H1 (cell line): ENCODE data around the gene GRM1. TPM values are rescaled to one million over a fixed set of nuclear protein-coding genes. Genes with fewer than 3 reads are reported as not detected.

Source experiments
- CTCF ChIA-PET: fragments of 300-600 bp; sonication (Branson Sonifier 250); formaldehyde crosslinking; loops from one replicate; lab custom pipeline; 2021; ENCODE audit not compliant: partially characterized antibody; lab: Charles Lee
- POLR2A ChIA-PET: fragments of 300-600 bp; sonication (Branson Sonifier 250); formaldehyde crosslinking; loops from one replicate; lab custom pipeline; 2021; ENCODE audit warnings: inconsistent platforms; ENCODE audit not compliant: partially characterized antibody; lab: Charles Lee
- DNase-seq, 2 experiments: peaks; one replicate each; pipeline versions ENCODE4 v3.0.0 to v3.0.0-alpha.2; 2010 to 2022; ENCODE audit warnings: low spot score in 2 of 2, low read depth in 1 of 2, mixed read lengths in 1 of 2
- FAIRE-seq: peaks from 2 replicates; lab custom pipeline; 2011; peaks lifted over from hg19 to GRCh38; lab: Jason Lieb, UNC
- H2AFZ ChIP-seq: 2 replicates; pipeline ENCODE4 v1.8.1; 2012; ENCODE audit warnings: low read length, inconsistent platforms
- H2AK5ac ChIP-seq: 2 replicates; pipeline ENCODE4 v1.6.1; 2013; ENCODE audit warnings: low read depth, low read length
- H2BK120ac ChIP-seq: replicated peaks from 2 replicates; pipeline ENCODE3; 2013; ENCODE audit warnings: low read depth, low read length, inconsistent platforms
- H2BK12ac ChIP-seq: 2 replicates; pipeline ENCODE4 v1.6.1; 2013; ENCODE audit warnings: low read depth, low read length
- H2BK15ac ChIP-seq: 2 replicates; pipeline ENCODE4 v1.6.1; 2013; ENCODE audit warnings: low read length
- H2BK20ac ChIP-seq: 2 replicates; pipeline ENCODE4 v1.6.1; 2013; ENCODE audit warnings: low read length
- H2BK5ac ChIP-seq: 2 replicates; pipeline ENCODE4 v1.6.1; 2013; ENCODE audit warnings: low read depth, low read length
- H3K14ac ChIP-seq: 2 replicates; pipeline ENCODE4 v1.6.1; 2013; ENCODE audit warnings: inconsistent platforms; ENCODE audit not compliant: insufficient read length
- H3K18ac ChIP-seq: 2 replicates; pipeline ENCODE4 v1.6.1; 2013; ENCODE audit warnings: low read length; ENCODE audit errors: extremely low read depth
- H3K23ac ChIP-seq: 2 replicates; pipeline ENCODE4 v1.6.1; 2013; ENCODE audit warnings: inconsistent platforms; ENCODE audit not compliant: insufficient read length
- H3K23me2 ChIP-seq: 2 replicates; pipeline ENCODE4 v1.6.1; 2013; ENCODE audit warnings: low read depth, low read length
- H3K27ac ChIP-seq: 2 replicates; pipeline ENCODE4 v1.6.1; 2011; ENCODE audit warnings: low read depth, low read length, inconsistent platforms
- H3K27me3 ChIP-seq, 4 experiments: replicated peaks in 1 of 4; 1 replicate in 1 of 4; 2 replicates in 3 of 4; pipeline versions ENCODE4 v1.6.1 to v1.8.1; 2011 to 2013; ENCODE audit warnings: low read length in 3 of 4, mild to moderate bottlenecking in 3 of 4, inconsistent platforms in 2 of 4, mixed read lengths in 2 of 4, moderate library complexity in 1 of 4; ENCODE audit not compliant: control insufficient read depth in 3 of 4, insufficient read depth in 3 of 4; ENCODE audit errors: extremely low read depth in 1 of 4
- H3K36me3 ChIP-seq, 4 experiments: 2 replicates each; pipeline versions ENCODE4 v1.6.1 to v1.8.1; 2011 to 2013; ENCODE audit warnings: mild to moderate bottlenecking in 4 of 4, low read length in 3 of 4, moderate library complexity in 2 of 4, control low read depth in 1 of 4, inconsistent platforms in 1 of 4; ENCODE audit not compliant: insufficient read depth in 4 of 4, control insufficient read depth in 2 of 4
- H3K4ac ChIP-seq: replicated peaks from 2 replicates; pipeline ENCODE3; 2013; ENCODE audit warnings: low read length, low read depth, mixed read lengths, inconsistent platforms; ENCODE audit not compliant: insufficient read length
- H3K4me1 ChIP-seq, 4 experiments: replicated peaks in 1 of 4; 1 replicate in 1 of 4; 2 replicates in 3 of 4; pipeline versions ENCODE4 v1.6.1 to v1.8.1; 2011 to 2013; ENCODE audit warnings: low read length in 3 of 4, inconsistent platforms in 2 of 4, mixed read lengths in 1 of 4; ENCODE audit not compliant: insufficient read depth in 4 of 4, control insufficient read depth in 3 of 4
- H3K4me2 ChIP-seq, 2 experiments: 2 replicates each; pipeline versions ENCODE4 v1.6.1 to v1.8.1; 2011 to 2013; ENCODE audit warnings: low read depth in 2 of 2, low read length in 2 of 2, control low read depth in 1 of 2, inconsistent platforms in 1 of 2, mild to moderate bottlenecking in 1 of 2; ENCODE audit not compliant: insufficient read depth in 1 of 2
- H3K4me3 ChIP-seq, 4 experiments: fragments of 200-600, 300-600 bp in 1 of 4; sonication (generic), shearing (Covaris generic), sonication (Bioruptor Twin) in 1 of 4; 2 replicates each; pipeline versions ENCODE4 v1.5.1 to v1.8.1; 2011 to 2016; ENCODE audit warnings: low read length in 4 of 4, low read depth in 3 of 4, control low read depth in 2 of 4, inconsistent platforms in 2 of 4, mild to moderate bottlenecking in 2 of 4, mixed read lengths in 1 of 4, moderate library complexity in 1 of 4; ENCODE audit not compliant: insufficient read depth in 2 of 4; ENCODE audit errors: extremely low read depth in 1 of 4
- H3K56ac ChIP-seq: replicated peaks from 2 replicates; pipeline ENCODE3; 2013; ENCODE audit warnings: low read depth, mild to moderate bottlenecking, mixed read lengths, low read length, inconsistent platforms; ENCODE audit not compliant: insufficient read length
- H3K79me1 ChIP-seq: 2 replicates; pipeline ENCODE4 v1.6.1; 2013; ENCODE audit warnings: low read depth, low read length, control low read depth
- H3K79me2 ChIP-seq, 2 experiments: 2 replicates each; pipeline versions ENCODE4 v1.6.1 to v1.8.1; 2012 to 2013; ENCODE audit warnings: low read length in 2 of 2, mild to moderate bottlenecking in 2 of 2, inconsistent platforms in 1 of 2; ENCODE audit not compliant: insufficient read depth in 2 of 2, control insufficient read depth in 1 of 2
- H3K9ac ChIP-seq, 4 experiments: replicated peaks in 1 of 4; 1 replicate in 1 of 4; 2 replicates in 3 of 4; pipeline versions ENCODE4 v1.6.1 to v1.8.1; 2011 to 2013; ENCODE audit warnings: low read depth in 3 of 4, low read length in 3 of 4, control low read depth in 2 of 4, mild to moderate bottlenecking in 2 of 4, moderate library complexity in 2 of 4, inconsistent platforms in 1 of 4; ENCODE audit errors: extremely low read depth in 1 of 4
- H3K9me3 ChIP-seq, 2 experiments: 2 replicates each; pipeline versions ENCODE4 v1.6.1 to v1.8.1; 2012 to 2013; ENCODE audit warnings: mild to moderate bottlenecking in 2 of 2, moderate library complexity in 2 of 2, control low read depth in 1 of 2, inconsistent platforms in 1 of 2, low read depth in 1 of 2, low read length in 1 of 2, mixed read lengths in 1 of 2; ENCODE audit not compliant: insufficient read depth in 2 of 2
- H4K20me1 ChIP-seq, 2 experiments: replicated peaks in 1 of 2; 2 replicates each; pipeline versions ENCODE3 to v1.8.1; 2011 to 2013; ENCODE audit warnings: inconsistent platforms in 2 of 2, low read length in 2 of 2, mild to moderate bottlenecking in 1 of 2; ENCODE audit not compliant: insufficient read depth in 2 of 2, control insufficient read depth in 1 of 2
- H4K5ac ChIP-seq: 2 replicates; pipeline ENCODE4 v1.6.1; 2013; ENCODE audit warnings: low read length, low read depth, mixed read lengths, inconsistent platforms; ENCODE audit not compliant: insufficient read length
- H4K8ac ChIP-seq: 2 replicates; pipeline ENCODE4 v1.8.0; 2013; ENCODE audit warnings: mild to moderate bottlenecking, moderate library complexity, low read length, inconsistent platforms; ENCODE audit not compliant: insufficient read depth; ENCODE audit errors: extremely low read depth
- H4K91ac ChIP-seq: replicated peaks from 2 replicates; pipeline ENCODE3; 2013; ENCODE audit warnings: low read length, mixed read lengths, inconsistent platforms; ENCODE audit not compliant: insufficient read length
- ATF2 ChIP-seq: IDR thresholded peaks from 2 replicates; pipeline ENCODE4 v1.6.1; 2012; ENCODE audit warnings: low read length, inconsistent platforms
- CTCF ChIP-seq, 3 experiments: IDR thresholded peaks; 1 replicate in 2 of 3; 2 replicates in 1 of 3; pipeline versions ENCODE4 v1.5.1 to v1.6.1; 2011; ENCODE audit warnings: low read length in 3 of 3, mild to moderate bottlenecking in 3 of 3, inconsistent platforms in 2 of 3, low read depth in 1 of 3, moderate library complexity in 1 of 3; ENCODE audit not compliant: insufficient read depth in 1 of 3; ENCODE audit errors: control extremely low read depth in 1 of 3
- FOSL1 ChIP-seq: IDR thresholded peaks from 2 replicates; pipeline ENCODE4 v1.6.1; 2011; ENCODE audit warnings: mild to moderate bottlenecking, low read depth, low read length, moderate library complexity; ENCODE audit not compliant: insufficient read depth
- POLR2AphosphoS5 ChIP-seq: IDR thresholded peaks from 2 replicates; pipeline ENCODE4 v1.6.1; 2011; ENCODE audit warnings: low read depth, low read length
- RAD21 ChIP-seq, 2 experiments: IDR thresholded peaks in 1 of 2; conservative IDR thresholded peaks in 1 of 2; 2 replicates each; pipeline ENCODE4 v1.6.1; 2011; ENCODE audit warnings: low read depth in 2 of 2, low read length in 2 of 2, improper control_type of control experiment in 1 of 2, inconsistent platforms in 1 of 2, mild to moderate bottlenecking in 1 of 2, moderate library complexity in 1 of 2
- SAP30 ChIP-seq: fragments of 300-600 bp; sonication (generic); IDR thresholded peaks from 2 replicates; pipeline ENCODE4 v1.7.1; 2012; ENCODE audit warnings: low read length, moderate library complexity, mild to moderate bottlenecking, inconsistent platforms; ENCODE audit not compliant: insufficient read depth, insufficient replicate concordance
- TAF1 ChIP-seq: IDR thresholded peaks from 2 replicates; pipeline ENCODE4 v1.6.1; 2011; ENCODE audit warnings: mild to moderate bottlenecking, low read depth, low read length
- TAF7 ChIP-seq: optimal IDR thresholded peaks from 2 replicates; pipeline ENCODE3; 2011; ENCODE audit warnings: low read depth, mild to moderate bottlenecking, inconsistent platforms, low read length, moderate library complexity, borderline replicate concordance
- polyA plus RNA-seq, 7 experiments: library from polyadenylated mRNA; depleted of rRNA in 3 of 7; stranded (reverse) in 5 of 7; unstranded in 2 of 7; fragments of >200 nt in 5 of 7; fragments of 200-250 nt in 2 of 7; gene quantifications; 1 replicate in 5 of 7; 2 replicates in 1 of 7; 4 replicates in 1 of 7; pipeline versions ENCODE4 v1.2.1 to v1.2.3, GENCODE V29; 2011 to 2013; ENCODE audit warnings: missing spikeins in 2 of 7, mixed read lengths in 2 of 7
- total RNA-seq: library from RNA; stranded (reverse); fragmentation: NEBNext Ultra II Directional; extraction: Animal tissue kit (Norgen Biotek cat#: 25700); gene quantifications from 2 replicates; pipeline ENCODE4 v1.2.1, GENCODE V29; 2021

Gene GRM1
- total and polyA plus RNA-seq, 2 of the 8 experiments (the other 6 are each of a cell fraction or from before 2014, with no cell fraction given) = 0.15 to 1.3 TPM

DNA sequence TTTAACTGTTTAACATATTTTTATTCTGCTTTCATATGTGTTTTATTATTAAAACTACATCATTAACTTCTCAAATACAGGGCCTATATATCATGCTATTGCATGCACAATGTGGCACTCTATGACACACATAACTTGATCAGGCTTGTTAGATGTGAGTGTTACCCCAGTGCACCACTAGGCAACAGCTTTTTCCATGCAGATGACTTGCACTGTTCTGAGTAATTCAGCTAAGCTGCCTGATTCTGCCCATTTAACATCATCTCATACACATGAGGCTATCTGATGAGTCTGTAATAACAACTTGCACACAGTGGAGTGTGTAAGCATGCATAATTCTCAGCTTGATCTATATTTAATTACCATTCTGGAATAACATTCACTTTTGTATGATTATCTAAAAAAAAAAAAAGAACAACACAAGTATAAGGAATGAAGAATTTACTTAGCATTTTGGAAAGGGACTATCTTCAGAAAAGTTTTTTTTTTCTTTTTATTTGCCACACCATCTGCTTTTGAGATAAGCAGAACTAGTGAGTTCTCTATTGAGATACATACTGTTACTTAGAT lies 83.1 kb downstream of the GRM1 start:
- Histone ChIP-seq H2BK12ac (no peak overlapping the region), H4K20me1 (no peaks in the 10 kb centered on the region), H3K36me3 (no peaks in the 10 kb centered on the region), H3K23ac (no peak overlapping the region), H3K14ac (no peak overlapping the region), H3K18ac (no peak overlapping the region), H2BK5ac (no peak overlapping the region), H3K4me2 (no peak overlapping the region), H4K91ac (no peak overlapping the region), H2AFZ (no peak overlapping the region), H4K5ac (no peak overlapping the region), H3K79me2 (no peaks in the 10 kb centered on the region), H3K23me2 (no peaks in the 10 kb centered on the region), H2BK15ac (no peak overlapping the region), H3K27ac (no peak overlapping the region), H2AK5ac (no peak overlapping the region), H3K27me3 (no peaks in the 10 kb centered on the region), H3K4me1 (no peaks in the 10 kb centered on the region), H3K4me3 (no peak overlapping the region), H3K9ac (no peak overlapping the region), H2BK120ac (no peak overlapping the region), H3K79me1 (no peaks in the 10 kb centered on the region), H4K8ac (no peak overlapping the region), H3K4ac (no peak overlapping the region), H3K56ac (no peak overlapping the region), H3K9me3 (no peaks in the 10 kb centered on the region), H2BK20ac (no peak overlapping the region)
- FAIRE-seq (no peak), DNase-seq (no peak)
- ChIA-PET POLR2A (no interaction called here), CTCF (no interaction called here)
- TF ChIP-seq POLR2AphosphoS5 = no peak
- no peak for TF ChIP-seq TAF7
- peak in 1 of 3 experiments; percentile 22; a peak in 1 of 4 replicates for TF ChIP-seq CTCF (IDR thresholded peaks at IDR 0.05; ENCODE audit: control extremely low read depth in 1 of 3, insufficient read depth in 1 of 3, low read depth in 1 of 3, low read length in 3 of 3)
- TF ChIP-seq TAF1 = no peak
- TF ChIP-seq RAD21 (IDR thresholded peaks at IDR 0.05 in 1 of 2, conservative IDR thresholded peaks at IDR 0.05 in 1 of 2; ENCODE audit: low read depth in 2 of 2, low read length in 2 of 2) = 0 out of 4 replicates have a peak, but pooled peaks of 1 of the 2 experiments have one; percentile 8
- TF ChIP-seq FOSL1 = no peak
- no peak for TF ChIP-seq SAP30
- TF ChIP-seq ATF2 = no peak
